WTC11 (cell line): ENCODE data around the gene EOGT. TPM values are rescaled to one million over a fixed set of nuclear protein-coding genes. Genes with fewer than 3 reads are reported as not detected.
A peak's percentile ranks its signal among the peaks of the same experiment; 100 is the strongest.

ENCODE experiments used
- ELF4 ChIP-seq: sonication (generic); formaldehyde crosslinking; IDR thresholded peaks from 2 replicates; pipeline ENCODE4 v1.8.1; 2022; ENCODE audit warnings: low read depth, mild to moderate bottlenecking, moderate library complexity, missing genetic modification reagents
- FOXK1 ChIP-seq: sonication (generic); formaldehyde crosslinking; IDR thresholded peaks from 2 replicates; pipeline ENCODE4 v1.8.0; 2022; ENCODE audit warnings: mild to moderate bottlenecking, moderate library complexity, missing genetic modification reagents
- JAZF1 ChIP-seq: fragments of 250-450 bp; sonication (Bioruptor Pico); IDR thresholded peaks from 2 replicates; pipeline ENCODE4 v1.9.0; 2021; ENCODE audit warnings: moderate library complexity, mild to moderate bottlenecking, inconsistent platforms
- NFYB ChIP-seq: sonication (generic); formaldehyde crosslinking; conservative IDR thresholded peaks from 2 replicates; pipeline ENCODE4 v1.8.0; 2022; ENCODE audit warnings: low read depth, missing genetic modification reagents
- PRRX2 ChIP-seq: fragments of 250-450 bp; sonication (Bioruptor Pico); IDR thresholded peaks from 2 replicates; pipeline ENCODE4 v1.8.0; 2021; ENCODE audit warnings: mild to moderate bottlenecking
- RORB ChIP-seq: fragments of 250-450 bp; sonication (Bioruptor Pico); IDR thresholded peaks from 2 replicates; pipeline ENCODE4 v1.9.0; 2021; ENCODE audit warnings: mild to moderate bottlenecking
- SMAD4 ChIP-seq: sonication (generic); formaldehyde crosslinking; IDR thresholded peaks from 2 replicates; pipeline ENCODE4 v1.8.0; 2022; ENCODE audit warnings: mild to moderate bottlenecking, missing genetic modification reagents
- SOX15 ChIP-seq: fragments of 250-450 bp; sonication (Bioruptor Pico); IDR thresholded peaks from 2 replicates; pipeline ENCODE4 v1.9.0; 2021; ENCODE audit warnings: mild to moderate bottlenecking
- ZNF121 ChIP-seq: sonication (generic); formaldehyde crosslinking; IDR thresholded peaks from 2 replicates; pipeline ENCODE4 v1.8.0; 2023; ENCODE audit warnings: missing genetic modification reagents
- ZNF138 ChIP-seq: sonication (generic); formaldehyde crosslinking; conservative IDR thresholded peaks from 2 replicates; pipeline ENCODE4 v1.8.1; 2022; ENCODE audit warnings: mild to moderate bottlenecking, moderate library complexity, missing genetic modification reagents
- ZNF263 ChIP-seq: sonication (generic); formaldehyde crosslinking; IDR thresholded peaks from 2 replicates; pipeline ENCODE4 v1.8.1; 2022; ENCODE audit warnings: low read depth, mild to moderate bottlenecking, moderate library complexity, missing genetic modification reagents
- ZNF317 ChIP-seq: sonication (generic); formaldehyde crosslinking; IDR thresholded peaks from 2 replicates; pipeline ENCODE4 v1.8.1; 2023; ENCODE audit warnings: low read depth, mild to moderate bottlenecking, moderate library complexity, missing genetic modification reagents, borderline replicate concordance
- ZNF423 ChIP-seq: fragments of 250-450 bp; sonication (Bioruptor Pico); IDR thresholded peaks from 2 replicates; pipeline ENCODE4 v2.1.2; 2022; ENCODE audit warnings: mild to moderate bottlenecking, moderate library complexity
- total RNA-seq: library from RNA; stranded (reverse); gene quantifications from 3 replicates; pipeline ENCODE4 v1.2.3, GENCODE V29; 2021
- TF ChIP-seq, protein P1 (sequence below): fragments of 200-600 bp; IDR thresholded peaks from 2 replicates; pipeline ENCODE4 v1.8.0; 2022; ENCODE audit warnings: antibody characterized with exemption
- TF ChIP-seq, protein P2 (sequence below): sonication (generic); formaldehyde crosslinking; conservative IDR thresholded peaks from 2 replicates; pipeline ENCODE4 v1.8.1; 2023; ENCODE audit warnings: mild to moderate bottlenecking, low read depth, missing genetic modification reagents, moderate library complexity
- TF ChIP-seq, protein P3 (sequence below): sonication (generic); formaldehyde crosslinking; IDR thresholded peaks from 2 replicates; pipeline ENCODE4 v1.8.1; 2022; ENCODE audit warnings: low read depth, mild to moderate bottlenecking, moderate library complexity, missing genetic modification reagents, borderline replicate concordance
- TF ChIP-seq, protein P4 (sequence below): sonication (generic); formaldehyde crosslinking; IDR thresholded peaks from 2 replicates; pipeline ENCODE4 v1.8.0; 2022; ENCODE audit warnings: mild to moderate bottlenecking, missing genetic modification reagents
- TF ChIP-seq, protein P5 (sequence below): sonication (generic); formaldehyde crosslinking; IDR thresholded peaks from 2 replicates; pipeline ENCODE4 v1.8.1; 2023; ENCODE audit warnings: mild to moderate bottlenecking, missing genetic modification reagents, borderline replicate concordance
- TF ChIP-seq, protein P6 (sequence below): sonication (generic); formaldehyde crosslinking; IDR thresholded peaks from 2 replicates; pipeline ENCODE4 v1.8.1; 2023; ENCODE audit warnings: mild to moderate bottlenecking, missing genetic modification reagents, moderate library complexity
- TF ChIP-seq, protein P7 (sequence below): fragments of 250-450 bp; sonication (Bioruptor Pico); IDR thresholded peaks from 2 replicates; pipeline ENCODE4 v1.9.0; 2021; ENCODE audit warnings: mild to moderate bottlenecking
- TF ChIP-seq, protein P8 (sequence below): fragments of 250-450 bp; sonication (Bioruptor Pico); IDR thresholded peaks from 2 replicates; pipeline ENCODE4 v2.1.2; 2022; ENCODE audit warnings: mild to moderate bottlenecking, moderate library complexity
- TF ChIP-seq, protein P9 (sequence below): sonication (generic); formaldehyde crosslinking; IDR thresholded peaks from 2 replicates; pipeline ENCODE4 v1.8.0; 2022; ENCODE audit warnings: mild to moderate bottlenecking, missing genetic modification reagents

Gene EOGT
- total RNA-seq, 1 experiment from 2014 or later: 32.9 TPM

DNA sequence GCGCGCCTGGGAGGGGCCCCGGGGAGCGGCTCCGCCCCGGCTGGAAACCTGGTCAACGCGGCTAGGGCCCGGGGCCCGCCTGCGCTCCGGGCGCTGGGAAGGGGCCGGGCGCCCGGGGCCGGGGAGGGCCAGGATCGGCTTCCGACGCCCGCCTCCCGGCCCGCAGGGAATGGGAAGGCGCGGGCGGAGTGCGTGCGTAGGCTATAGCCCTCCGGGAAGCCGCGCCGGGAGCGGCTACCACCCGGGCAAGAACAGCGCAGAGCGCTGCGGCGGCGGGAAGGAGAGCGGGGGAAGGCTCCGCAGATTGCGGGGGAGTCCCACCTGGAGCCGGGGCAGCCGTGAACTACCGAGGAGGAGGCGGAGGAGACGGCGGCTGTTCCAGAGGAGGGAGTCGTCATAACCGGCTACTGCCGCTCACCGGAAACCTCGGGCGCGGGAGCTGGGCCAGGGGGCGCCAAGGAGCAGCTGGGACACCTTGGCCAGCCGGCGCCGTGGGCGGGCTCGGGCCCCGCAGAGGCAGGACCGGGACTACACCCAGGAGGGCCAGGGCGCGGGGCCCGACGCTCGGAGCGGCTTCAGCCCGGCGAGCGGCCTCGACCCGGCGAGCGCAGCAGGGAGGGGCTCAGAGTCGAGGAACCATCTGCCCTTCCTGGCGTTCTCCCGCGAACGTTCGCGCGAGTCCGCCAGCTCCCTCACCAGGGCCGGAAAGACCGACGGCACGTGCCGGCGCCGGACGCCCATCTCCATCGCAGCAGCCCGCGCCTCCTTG is at the start of gene EOGT (continued):
- TF ChIP-seq, protein P1, sequence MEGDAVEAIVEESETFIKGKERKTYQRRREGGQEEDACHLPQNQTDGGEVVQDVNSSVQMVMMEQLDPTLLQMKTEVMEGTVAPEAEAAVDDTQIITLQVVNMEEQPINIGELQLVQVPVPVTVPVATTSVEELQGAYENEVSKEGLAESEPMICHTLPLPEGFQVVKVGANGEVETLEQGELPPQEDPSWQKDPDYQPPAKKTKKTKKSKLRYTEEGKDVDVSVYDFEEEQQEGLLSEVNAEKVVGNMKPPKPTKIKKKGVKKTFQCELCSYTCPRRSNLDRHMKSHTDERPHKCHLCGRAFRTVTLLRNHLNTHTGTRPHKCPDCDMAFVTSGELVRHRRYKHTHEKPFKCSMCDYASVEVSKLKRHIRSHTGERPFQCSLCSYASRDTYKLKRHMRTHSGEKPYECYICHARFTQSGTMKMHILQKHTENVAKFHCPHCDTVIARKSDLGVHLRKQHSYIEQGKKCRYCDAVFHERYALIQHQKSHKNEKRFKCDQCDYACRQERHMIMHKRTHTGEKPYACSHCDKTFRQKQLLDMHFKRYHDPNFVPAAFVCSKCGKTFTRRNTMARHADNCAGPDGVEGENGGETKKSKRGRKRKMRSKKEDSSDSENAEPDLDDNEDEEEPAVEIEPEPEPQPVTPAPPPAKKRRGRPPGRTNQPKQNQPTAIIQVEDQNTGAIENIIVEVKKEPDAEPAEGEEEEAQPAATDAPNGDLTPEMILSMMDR: no peak
- TF ChIP-seq, protein P2, sequence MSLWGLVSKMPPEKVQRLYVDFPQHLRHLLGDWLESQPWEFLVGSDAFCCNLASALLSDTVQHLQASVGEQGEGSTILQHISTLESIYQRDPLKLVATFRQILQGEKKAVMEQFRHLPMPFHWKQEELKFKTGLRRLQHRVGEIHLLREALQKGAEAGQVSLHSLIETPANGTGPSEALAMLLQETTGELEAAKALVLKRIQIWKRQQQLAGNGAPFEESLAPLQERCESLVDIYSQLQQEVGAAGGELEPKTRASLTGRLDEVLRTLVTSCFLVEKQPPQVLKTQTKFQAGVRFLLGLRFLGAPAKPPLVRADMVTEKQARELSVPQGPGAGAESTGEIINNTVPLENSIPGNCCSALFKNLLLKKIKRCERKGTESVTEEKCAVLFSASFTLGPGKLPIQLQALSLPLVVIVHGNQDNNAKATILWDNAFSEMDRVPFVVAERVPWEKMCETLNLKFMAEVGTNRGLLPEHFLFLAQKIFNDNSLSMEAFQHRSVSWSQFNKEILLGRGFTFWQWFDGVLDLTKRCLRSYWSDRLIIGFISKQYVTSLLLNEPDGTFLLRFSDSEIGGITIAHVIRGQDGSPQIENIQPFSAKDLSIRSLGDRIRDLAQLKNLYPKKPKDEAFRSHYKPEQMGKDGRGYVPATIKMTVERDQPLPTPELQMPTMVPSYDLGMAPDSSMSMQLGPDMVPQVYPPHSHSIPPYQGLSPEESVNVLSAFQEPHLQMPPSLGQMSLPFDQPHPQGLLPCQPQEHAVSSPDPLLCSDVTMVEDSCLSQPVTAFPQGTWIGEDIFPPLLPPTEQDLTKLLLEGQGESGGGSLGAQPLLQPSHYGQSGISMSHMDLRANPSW (CRISPR knock-in tag): no peak
- TF ChIP-seq, protein P3, sequence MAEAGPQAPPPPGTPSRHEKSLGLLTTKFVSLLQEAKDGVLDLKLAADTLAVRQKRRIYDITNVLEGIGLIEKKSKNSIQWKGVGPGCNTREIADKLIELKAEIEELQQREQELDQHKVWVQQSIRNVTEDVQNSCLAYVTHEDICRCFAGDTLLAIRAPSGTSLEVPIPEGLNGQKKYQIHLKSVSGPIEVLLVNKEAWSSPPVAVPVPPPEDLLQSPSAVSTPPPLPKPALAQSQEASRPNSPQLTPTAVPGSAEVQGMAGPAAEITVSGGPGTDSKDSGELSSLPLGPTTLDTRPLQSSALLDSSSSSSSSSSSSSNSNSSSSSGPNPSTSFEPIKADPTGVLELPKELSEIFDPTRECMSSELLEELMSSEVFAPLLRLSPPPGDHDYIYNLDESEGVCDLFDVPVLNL: 0 out of 2 replicates have a peak, but pooled peaks have one; percentile 45
- TF ChIP-seq JAZF1 (CRISPR knock-in tag): no peak
- peak; percentile 94 for TF ChIP-seq ZNF423 (CRISPR knock-in tag)
- TF ChIP-seq ZNF121 (CRISPR knock-in tag): no peak
- TF ChIP-seq, protein P4, sequence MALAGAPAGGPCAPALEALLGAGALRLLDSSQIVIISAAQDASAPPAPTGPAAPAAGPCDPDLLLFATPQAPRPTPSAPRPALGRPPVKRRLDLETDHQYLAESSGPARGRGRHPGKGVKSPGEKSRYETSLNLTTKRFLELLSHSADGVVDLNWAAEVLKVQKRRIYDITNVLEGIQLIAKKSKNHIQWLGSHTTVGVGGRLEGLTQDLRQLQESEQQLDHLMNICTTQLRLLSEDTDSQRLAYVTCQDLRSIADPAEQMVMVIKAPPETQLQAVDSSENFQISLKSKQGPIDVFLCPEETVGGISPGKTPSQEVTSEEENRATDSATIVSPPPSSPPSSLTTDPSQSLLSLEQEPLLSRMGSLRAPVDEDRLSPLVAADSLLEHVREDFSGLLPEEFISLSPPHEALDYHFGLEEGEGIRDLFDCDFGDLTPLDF (CRISPR knock-in tag): peak; percentile 87; the same call in 1 of the 2 replicates
- peak; percentile 13; the same call in 1 of the 2 replicates for TF ChIP-seq SMAD4 (CRISPR knock-in tag)
- peak; percentile 85 for TF ChIP-seq FOXK1 (CRISPR knock-in tag)
- 0 out of 2 replicates have a peak, but pooled peaks have one; percentile 50 for TF ChIP-seq ZNF317 (CRISPR knock-in tag)
- TF ChIP-seq ZNF138 (CRISPR knock-in tag): peak; percentile 90
- TF ChIP-seq RORB: no peak
- TF ChIP-seq, protein P5, sequence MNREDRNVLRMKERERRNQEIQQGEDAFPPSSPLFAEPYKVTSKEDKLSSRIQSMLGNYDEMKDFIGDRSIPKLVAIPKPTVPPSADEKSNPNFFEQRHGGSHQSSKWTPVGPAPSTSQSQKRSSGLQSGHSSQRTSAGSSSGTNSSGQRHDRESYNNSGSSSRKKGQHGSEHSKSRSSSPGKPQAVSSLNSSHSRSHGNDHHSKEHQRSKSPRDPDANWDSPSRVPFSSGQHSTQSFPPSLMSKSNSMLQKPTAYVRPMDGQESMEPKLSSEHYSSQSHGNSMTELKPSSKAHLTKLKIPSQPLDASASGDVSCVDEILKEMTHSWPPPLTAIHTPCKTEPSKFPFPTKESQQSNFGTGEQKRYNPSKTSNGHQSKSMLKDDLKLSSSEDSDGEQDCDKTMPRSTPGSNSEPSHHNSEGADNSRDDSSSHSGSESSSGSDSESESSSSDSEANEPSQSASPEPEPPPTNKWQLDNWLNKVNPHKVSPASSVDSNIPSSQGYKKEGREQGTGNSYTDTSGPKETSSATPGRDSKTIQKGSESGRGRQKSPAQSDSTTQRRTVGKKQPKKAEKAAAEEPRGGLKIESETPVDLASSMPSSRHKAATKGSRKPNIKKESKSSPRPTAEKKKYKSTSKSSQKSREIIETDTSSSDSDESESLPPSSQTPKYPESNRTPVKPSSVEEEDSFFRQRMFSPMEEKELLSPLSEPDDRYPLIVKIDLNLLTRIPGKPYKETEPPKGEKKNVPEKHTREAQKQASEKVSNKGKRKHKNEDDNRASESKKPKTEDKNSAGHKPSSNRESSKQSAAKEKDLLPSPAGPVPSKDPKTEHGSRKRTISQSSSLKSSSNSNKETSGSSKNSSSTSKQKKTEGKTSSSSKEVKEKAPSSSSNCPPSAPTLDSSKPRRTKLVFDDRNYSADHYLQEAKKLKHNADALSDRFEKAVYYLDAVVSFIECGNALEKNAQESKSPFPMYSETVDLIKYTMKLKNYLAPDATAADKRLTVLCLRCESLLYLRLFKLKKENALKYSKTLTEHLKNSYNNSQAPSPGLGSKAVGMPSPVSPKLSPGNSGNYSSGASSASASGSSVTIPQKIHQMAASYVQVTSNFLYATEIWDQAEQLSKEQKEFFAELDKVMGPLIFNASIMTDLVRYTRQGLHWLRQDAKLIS (CRISPR knock-in tag): no peak
- TF ChIP-seq PRRX2 (CRISPR knock-in tag): no peak
- TF ChIP-seq, protein P6, sequence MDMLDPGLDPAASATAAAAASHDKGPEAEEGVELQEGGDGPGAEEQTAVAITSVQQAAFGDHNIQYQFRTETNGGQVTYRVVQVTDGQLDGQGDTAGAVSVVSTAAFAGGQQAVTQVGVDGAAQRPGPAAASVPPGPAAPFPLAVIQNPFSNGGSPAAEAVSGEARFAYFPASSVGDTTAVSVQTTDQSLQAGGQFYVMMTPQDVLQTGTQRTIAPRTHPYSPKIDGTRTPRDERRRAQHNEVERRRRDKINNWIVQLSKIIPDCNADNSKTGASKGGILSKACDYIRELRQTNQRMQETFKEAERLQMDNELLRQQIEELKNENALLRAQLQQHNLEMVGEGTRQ (CRISPR knock-in tag): peak; percentile 82
- TF ChIP-seq, protein P7, sequence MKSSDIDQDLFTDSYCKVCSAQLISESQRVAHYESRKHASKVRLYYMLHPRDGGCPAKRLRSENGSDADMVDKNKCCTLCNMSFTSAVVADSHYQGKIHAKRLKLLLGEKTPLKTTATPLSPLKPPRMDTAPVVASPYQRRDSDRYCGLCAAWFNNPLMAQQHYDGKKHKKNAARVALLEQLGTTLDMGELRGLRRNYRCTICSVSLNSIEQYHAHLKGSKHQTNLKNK (CRISPR knock-in tag): no peak
- peak; percentile 48 for TF ChIP-seq ZNF263
- TF ChIP-seq ELF4 (CRISPR knock-in tag): no peak
- no peak for TF ChIP-seq SOX15
- TF ChIP-seq, protein P8, sequence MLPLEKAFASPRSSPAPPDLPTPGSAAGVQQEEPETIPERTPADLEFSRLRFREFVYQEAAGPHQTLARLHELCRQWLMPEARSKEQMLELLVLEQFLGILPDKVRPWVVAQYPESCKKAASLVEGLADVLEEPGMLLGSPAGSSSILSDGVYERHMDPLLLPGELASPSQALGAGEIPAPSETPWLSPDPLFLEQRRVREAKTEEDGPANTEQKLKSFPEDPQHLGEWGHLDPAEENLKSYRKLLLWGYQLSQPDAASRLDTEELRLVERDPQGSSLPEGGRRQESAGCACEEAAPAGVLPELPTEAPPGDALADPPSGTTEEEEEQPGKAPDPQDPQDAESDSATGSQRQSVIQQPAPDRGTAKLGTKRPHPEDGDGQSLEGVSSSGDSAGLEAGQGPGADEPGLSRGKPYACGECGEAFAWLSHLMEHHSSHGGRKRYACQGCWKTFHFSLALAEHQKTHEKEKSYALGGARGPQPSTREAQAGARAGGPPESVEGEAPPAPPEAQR (CRISPR knock-in tag): no peak
- TF ChIP-seq, protein P9, sequence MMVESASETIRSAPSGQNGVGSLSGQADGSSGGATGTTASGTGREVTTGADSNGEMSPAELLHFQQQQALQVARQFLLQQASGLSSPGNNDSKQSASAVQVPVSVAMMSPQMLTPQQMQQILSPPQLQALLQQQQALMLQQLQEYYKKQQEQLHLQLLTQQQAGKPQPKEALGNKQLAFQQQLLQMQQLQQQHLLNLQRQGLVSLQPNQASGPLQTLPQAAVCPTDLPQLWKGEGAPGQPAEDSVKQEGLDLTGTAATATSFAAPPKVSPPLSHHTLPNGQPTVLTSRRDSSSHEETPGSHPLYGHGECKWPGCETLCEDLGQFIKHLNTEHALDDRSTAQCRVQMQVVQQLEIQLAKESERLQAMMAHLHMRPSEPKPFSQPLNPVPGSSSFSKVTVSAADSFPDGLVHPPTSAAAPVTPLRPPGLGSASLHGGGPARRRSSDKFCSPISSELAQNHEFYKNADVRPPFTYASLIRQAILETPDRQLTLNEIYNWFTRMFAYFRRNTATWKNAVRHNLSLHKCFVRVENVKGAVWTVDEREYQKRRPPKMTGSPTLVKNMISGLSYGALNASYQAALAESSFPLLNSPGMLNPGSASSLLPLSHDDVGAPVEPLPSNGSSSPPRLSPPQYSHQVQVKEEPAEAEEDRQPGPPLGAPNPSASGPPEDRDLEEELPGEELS (CRISPR knock-in tag): peak; percentile 89
- no peak; the same call in 1 of the 2 replicates for TF ChIP-seq NFYB (CRISPR knock-in tag)
